Measurements from ENCODE around the gene PPCDC.

GRCh38 chr15:75065467-75065850 lies 42.1 kb downstream of the PPCDC start:
- TF ChIP-seq CTCF (IDR thresholded peaks at IDR 0.05) (no peak), POLR2A (IDR thresholded peaks at IDR 0.05; ENCODE audit: low read depth) (no peak), POLR2AphosphoS5 (IDR thresholded peaks at IDR 0.05) (no peak)

Data from esophagus muscularis mucosa (tissue), 3 donors.